Gastrocnemius medialis (tissue), 4 donors: ENCODE measurements around the gene ARRB1. TPM values are rescaled to one million over a fixed set of nuclear protein-coding genes. Genes with fewer than 3 reads are reported as not detected.
"Not testable (repeated sequence)": the region's sequence is repeated elsewhere in the genome, so short reads cannot be mapped to it uniquely, and the experiment has no call there.

ENCODE experiments used
- ATAC-seq, 2 donors: fragments of 150-250 bp; one replicate each; pipeline ENCODE4 v1.9.1; 2016
- DNase-seq, 2 donors: peaks; one replicate each; pipeline ENCODE4 v3.0.0-alpha.2; 2019
- H3K27ac ChIP-seq, 4 donors: fragments of 200-600 bp; sonication (generic); 1 replicate in 1 of 4; 2 replicates in 3 of 4; pipeline ENCODE4 v1.5.1; 2016 to 2018; ENCODE audit warnings: mild to moderate bottlenecking in 2 of 4, moderate library complexity in 1 of 4
- H3K27me3 ChIP-seq, 3 donors: fragments of 200-600 bp; sonication (generic) in 2 of 3; 1 replicate in 1 of 3; 2 replicates in 2 of 3; pipeline versions ENCODE4 v1.5.1 to v1.6.0; 2016 to 2019; ENCODE audit warnings: mild to moderate bottlenecking in 1 of 3, moderate library complexity in 1 of 3
- H3K36me3 ChIP-seq, 2 donors: fragments of 200-600 bp; sonication (generic) in 1 of 2; one replicate each; pipeline ENCODE4 v1.5.1; 2017 to 2018
- H3K4me1 ChIP-seq, 2 donors: fragments of 200-600 bp; sonication (generic) in 1 of 2; one replicate each; pipeline ENCODE4 v1.5.1; 2016 to 2017; ENCODE audit warnings: mild to moderate bottlenecking in 2 of 2
- H3K4me3 ChIP-seq, 4 donors: fragments of 200-600 bp; sonication (generic) in 3 of 4; 1 replicate in 1 of 4; 2 replicates in 3 of 4; pipeline ENCODE4 v1.5.1; 2016 to 2019; ENCODE audit warnings: mild to moderate bottlenecking in 2 of 4
- H3K9me3 ChIP-seq, 3 donors: fragments of 200-600 bp; sonication (generic) in 2 of 3; 1 replicate in 1 of 3; 2 replicates in 2 of 3; pipeline ENCODE4 v1.5.1; 2016 to 2019
- CTCF ChIP-seq, 5 experiments: fragments of 450-650 bp in 3 of 5; fragments of 200-600 bp in 2 of 5; sonication (generic) in 2 of 5; IDR thresholded peaks in 4 of 5; conservative IDR thresholded peaks in 1 of 5; 1 replicate in 4 of 5; 2 replicates in 1 of 5; pipeline ENCODE4 v1.5.1; 2016 to 2019; ENCODE audit warnings: antibody characterized with exemption in 5 of 5, mild to moderate bottlenecking in 3 of 5, moderate library complexity in 3 of 5
- POLR2A ChIP-seq, 2 donors: fragments of 450-650 bp; IDR thresholded peaks; one replicate each; pipeline ENCODE4 v1.6.1; 2017; ENCODE audit warnings: antibody characterized with exemption in 2 of 2, mild to moderate bottlenecking in 2 of 2, moderate library complexity in 2 of 2
- in situ Hi-C, 4 donors: fragments of 200-750 bp; cut with MboI; loops; one replicate each; pipeline versions ENCODE4 v1.15.0 to v1.8.0; 2017; ENCODE audit warnings: low sequenced_read_pairs in 4 of 4
- intact Hi-C: fragments of 100-400 bp; cut with DNase I; formaldehyde crosslinking; loops from one replicate; pipeline ENCODE4 v1.15.1; 2023; ENCODE audit warnings: low total_unique reads
- total RNA-seq, 4 donors: library from RNA; depleted of rRNA; stranded (reverse); fragments of >200 nt; gene quantifications; one replicate each; pipeline versions ENCODE4 v1.1.0 to v1.2.3, GENCODE V29; 2016

ARRB1 gene
- total RNA-seq, 4 donors from 2014 or later: 4.3 to 11.8 (median 5.4) TPM

- in situ Hi-C loops, H3K27me3 ChIP-seq, H3K36me3 ChIP-seq, H3K27ac ChIP-seq, intact Hi-C loops, H3K4me3 ChIP-seq, DNase-seq, H3K9me3 ChIP-seq, ATAC-seq: not testable (repeated sequence)
- peaks cover 0 to 14% of the 10 kb centered on the region in 2 donors for H3K4me1 ChIP-seq
Observed at GRCh38 chr11:75330886-75331285, 20.6 kb downstream of the ARRB1 start.

- intact Hi-C loops (no loop called here), in situ Hi-C loops (no loop called here)
- Histone ChIP-seq H3K27me3 (no peaks in the 10 kb centered on the region), H3K9me3 (no peaks in the 10 kb centered on the region), H3K4me1 (peaks cover 0 to 14% of the 10 kb centered on the region in 2 donors), H3K4me3 (no peak overlapping the region), H3K36me3 (no peaks in the 10 kb centered on the region), H3K27ac (no peak overlapping the region)
- ATAC-seq (no peak), DNase-seq (no peak)
- no peak for TF ChIP-seq POLR2A (IDR thresholded peaks at IDR 0.05)
- TF ChIP-seq CTCF (IDR thresholded peaks at IDR 0.05 in 4 of 5, conservative IDR thresholded peaks at IDR 0.05 in 1 of 5): no peak
Observed at GRCh38 chr11:75330291-75330690, 21.2 kb downstream of the ARRB1 start.

GRCh38 chr11:75328426-75329277 is 22.8 kb downstream of the ARRB1 start:
- intact Hi-C loops: loop anchor here (1.0 kb wide), 1 partner anchor 56 kb away; no protein-coding TSS in a partner anchor
- Histone ChIP-seq H3K4me1 (peaks cover 0 to 6% of the 10 kb centered on the region in 2 donors), H3K27ac (peak overlapping the region in 1 of 4 donors; percentile 18), H3K9me3 (no peaks in the 10 kb centered on the region), H3K27me3 (no peaks in the 10 kb centered on the region), H3K4me3 (no peak overlapping the region), H3K36me3 (no peaks in the 10 kb centered on the region)
- TF ChIP-seq POLR2A (IDR thresholded peaks at IDR 0.05) (no peak), CTCF (IDR thresholded peaks at IDR 0.05 in 4 of 5, conservative IDR thresholded peaks at IDR 0.05 in 1 of 5) (peak; percentile 17 to 55 (median 50))
- in situ Hi-C loops: loop anchor here in 1 of 4 donors (5.0 kb wide), 1 partner anchor 54 kb away; no protein-coding TSS in a partner anchor
- ATAC-seq (peak; percentile 74 to 79), DNase-seq (no peak)

GRCh38 chr11:75326439-75326810 is 25.0 kb downstream of the ARRB1 start:
- peaks cover 0 to 4% of the 10 kb centered on the region in 2 donors for H3K4me1 ChIP-seq
- no peak for ATAC-seq
- no peak for DNase-seq
- no peak overlapping the region for H3K4me3 ChIP-seq
- H3K27ac ChIP-seq: peak overlapping the region in 3 of 4 donors; percentile 49 to 55 (median 50)
- intact Hi-C loops (no loop called here), in situ Hi-C loops (loop anchor here in 1 of 4 donors (5.0 kb wide), 1 partner anchor 56 kb away; no protein-coding TSS in a partner anchor)
- TF ChIP-seq CTCF (IDR thresholded peaks at IDR 0.05 in 4 of 5, conservative IDR thresholded peaks at IDR 0.05 in 1 of 5) (no peak), POLR2A (IDR thresholded peaks at IDR 0.05) (no peak)
- H3K27me3 ChIP-seq: no peaks in the 10 kb centered on the region
- H3K9me3 ChIP-seq: no peaks in the 10 kb centered on the region
- H3K36me3 ChIP-seq: no peaks in the 10 kb centered on the region

DNA sequence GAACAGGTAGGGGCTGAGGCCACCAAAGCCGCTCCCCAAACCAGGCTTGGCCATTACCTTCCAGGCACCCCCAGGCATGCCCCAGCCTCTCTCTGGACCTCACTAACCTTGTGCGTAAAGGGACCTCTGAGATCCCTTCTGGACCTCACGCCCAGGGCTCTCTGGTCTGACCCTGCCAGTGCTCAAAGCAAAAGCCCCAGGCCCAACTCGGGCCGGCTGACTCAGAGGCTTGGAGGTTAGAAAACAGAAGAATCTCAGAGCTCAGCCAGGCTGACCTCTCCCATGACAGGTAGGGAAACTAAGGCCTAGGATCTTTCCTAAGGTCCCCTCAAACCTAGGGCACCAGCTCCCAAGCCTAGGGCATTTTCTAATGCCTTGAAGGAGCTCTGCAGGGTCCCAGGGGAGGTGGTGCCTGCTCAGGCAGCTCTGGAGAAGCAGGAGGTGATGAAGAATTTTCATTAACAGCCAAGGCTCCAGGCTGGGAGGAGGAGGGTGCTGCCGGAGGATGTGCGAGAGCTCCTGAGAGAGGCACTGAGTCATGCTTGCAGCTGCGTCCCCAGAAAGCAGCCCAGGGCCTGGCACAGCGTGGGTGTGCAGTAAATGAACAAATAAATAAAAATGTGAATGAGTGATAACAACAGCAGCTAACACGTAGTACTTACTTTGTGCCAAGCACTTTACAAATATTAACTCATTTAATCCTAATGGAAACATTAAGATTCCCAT is 25.6 kb downstream of the ARRB1 start:
- H3K4me3 ChIP-seq: no peak overlapping the region
- H3K4me1 ChIP-seq: peaks cover 0 to 4% of the 10 kb centered on the region in 2 donors
- H3K27ac ChIP-seq: peak overlapping the region in 3 of 4 donors; percentile 49 to 55 (median 50)
- H3K36me3 ChIP-seq: no peaks in the 10 kb centered on the region
- in situ Hi-C loops (loop anchor here in 1 of 4 donors (5.0 kb wide), 1 partner anchor 56 kb away; no protein-coding TSS in a partner anchor), intact Hi-C loops (no loop called here)
- DNase-seq (peak; percentile 33 to 61), ATAC-seq (peak in 1 of 2 donors; percentile 63)
- no peaks in the 10 kb centered on the region for H3K27me3 ChIP-seq
- H3K9me3 ChIP-seq: no peaks in the 10 kb centered on the region
- no peak for TF ChIP-seq POLR2A (IDR thresholded peaks at IDR 0.05)
- TF ChIP-seq CTCF (IDR thresholded peaks at IDR 0.05 in 4 of 5, conservative IDR thresholded peaks at IDR 0.05 in 1 of 5): no peak
